Peyer's patch (tissue), 4 donors: ENCODE data around the gene PRRX2.

Experiments used
- CTCF ChIP-seq, 6 experiments: fragments of 450-650 bp in 4 of 6; fragments of 200-600 bp in 2 of 6; sonication (generic) in 1 of 6; IDR thresholded peaks; one replicate each; pipeline ENCODE4 v1.5.1; 2017 to 2019; ENCODE audit warnings: antibody characterized with exemption in 6 of 6, mild to moderate bottlenecking in 3 of 6, moderate library complexity in 1 of 6
- POLR2A ChIP-seq, 2 donors: fragments of 450-650 bp; IDR thresholded peaks; one replicate each; pipeline ENCODE4 v1.5.1; 2017; ENCODE audit warnings: antibody characterized with exemption in 2 of 2, mild to moderate bottlenecking in 2 of 2, moderate library complexity in 2 of 2

- TF ChIP-seq CTCF (IDR thresholded peaks at IDR 0.05) = no peak
- TF ChIP-seq POLR2A (IDR thresholded peaks at IDR 0.05) = no peak
These were observed 27.6 kb upstream of the PRRX2 start for GRCh38 chr9:129637673-129638439.
